Measurements from ENCODE around the gene TMEM270.

GRCh38 chr7:73856941-73857340 is 4.0 kb upstream of the TMEM270 start:
- TF ChIP-seq CTCF (IDR thresholded peaks at IDR 0.05 in 4 of 5, conservative IDR thresholded peaks at IDR 0.05 in 1 of 5) (no peak), POLR2A (IDR thresholded peaks at IDR 0.05) (no peak)

All from gastrocnemius medialis (tissue), 4 donors.